ENCODE results near the gene CRIM1.
"Not testable (repeated sequence)": the region's sequence is repeated elsewhere in the genome, so short reads cannot be mapped to it uniquely, and the experiment has no call there.

The CRIM1 gene

DNA sequence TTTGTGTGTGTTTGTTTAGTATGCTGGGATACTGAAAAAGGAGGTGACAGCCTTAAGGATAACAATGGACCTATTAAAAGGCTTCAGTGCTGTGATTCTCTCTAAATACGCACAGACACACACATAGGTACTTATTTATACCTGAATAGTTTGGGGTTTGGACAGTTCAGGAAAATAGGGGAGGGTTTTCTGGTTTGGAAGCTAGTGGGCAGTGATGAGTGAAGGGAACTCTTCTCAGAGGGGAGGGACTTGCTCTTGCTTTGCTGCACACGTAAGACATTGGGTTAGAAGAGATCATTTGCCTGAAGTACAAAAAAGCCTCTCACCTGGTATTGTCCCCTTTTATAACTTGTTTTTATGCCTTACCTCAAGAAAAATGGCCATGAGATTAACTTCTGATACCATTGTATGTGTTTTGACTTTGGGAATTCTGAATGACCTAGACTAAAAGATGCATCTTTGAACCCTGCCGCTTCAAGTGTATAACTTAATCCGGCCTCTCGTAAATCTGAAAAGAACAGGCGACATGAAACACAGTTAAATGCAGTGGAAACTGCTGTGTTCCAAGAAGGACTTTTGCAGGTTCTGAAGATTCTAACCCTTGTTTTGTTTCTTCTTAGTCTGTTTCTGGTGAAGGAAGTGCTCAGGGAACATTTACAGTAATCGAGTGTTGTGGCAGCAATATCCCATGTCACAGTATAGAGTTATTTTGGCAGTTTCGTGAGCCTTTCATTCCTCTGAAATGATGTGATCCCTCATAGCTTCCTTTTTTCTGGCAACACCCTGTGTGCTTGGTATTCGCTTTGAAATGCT is 2.5 kb downstream of the CRIM1 start:
- DNase-seq (ENCODE audit: low spot score in 2 of 2): peak; percentile 52 to 84
- H3K9me3 ChIP-seq: no peaks in the 10 kb centered on the region
- H3K4me3 ChIP-seq: peak overlapping the region; percentile 61
- H3K27me3 ChIP-seq (ENCODE audit: low read depth): no peaks in the 10 kb centered on the region
- no peaks in the 10 kb centered on the region for H3K36me3 ChIP-seq (replicated peaks)
- in situ Hi-C loops (cut with MboI; ENCODE audit: low sequenced_read_pairs): loop anchor here (10.0 kb wide), 3 partner anchors 137 to 427 kb away; no protein-coding TSS in a partner anchor
- H3K4me1 ChIP-seq: peaks cover 17% of the 10 kb centered on the region

DNA sequence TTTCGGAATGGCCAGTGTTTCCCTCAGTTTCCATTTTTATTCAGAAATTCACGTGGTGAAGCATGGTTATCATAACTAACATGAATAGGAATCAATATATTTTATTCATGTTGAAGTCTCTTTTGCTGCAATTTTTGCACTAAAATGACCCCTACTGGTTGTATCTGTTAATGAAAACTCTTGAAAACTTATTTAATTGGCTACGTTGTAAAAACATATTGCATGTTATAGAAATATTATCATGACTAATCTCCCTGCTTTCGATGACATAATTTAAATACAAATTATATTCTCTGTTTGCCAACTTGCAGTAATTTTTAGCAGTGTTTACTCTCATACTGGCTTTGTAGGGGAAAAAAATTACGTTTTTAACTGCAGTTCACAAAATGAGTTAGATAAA is 3.5 kb downstream of the CRIM1 start:
- H3K9me3 ChIP-seq: no peaks in the 10 kb centered on the region
- peaks cover 17% of the 10 kb centered on the region for H3K4me1 ChIP-seq
- no peak for DNase-seq (ENCODE audit: low spot score in 2 of 2)
- no peak overlapping the region for H3K4me3 ChIP-seq
- no peaks in the 10 kb centered on the region for H3K27me3 ChIP-seq (ENCODE audit: low read depth)
- in situ Hi-C loops (cut with MboI; ENCODE audit: low sequenced_read_pairs): loop anchor here (10.0 kb wide), 3 partner anchors 136 to 426 kb away; no protein-coding TSS in a partner anchor
- H3K36me3 ChIP-seq (replicated peaks): no peaks in the 10 kb centered on the region

DNA sequence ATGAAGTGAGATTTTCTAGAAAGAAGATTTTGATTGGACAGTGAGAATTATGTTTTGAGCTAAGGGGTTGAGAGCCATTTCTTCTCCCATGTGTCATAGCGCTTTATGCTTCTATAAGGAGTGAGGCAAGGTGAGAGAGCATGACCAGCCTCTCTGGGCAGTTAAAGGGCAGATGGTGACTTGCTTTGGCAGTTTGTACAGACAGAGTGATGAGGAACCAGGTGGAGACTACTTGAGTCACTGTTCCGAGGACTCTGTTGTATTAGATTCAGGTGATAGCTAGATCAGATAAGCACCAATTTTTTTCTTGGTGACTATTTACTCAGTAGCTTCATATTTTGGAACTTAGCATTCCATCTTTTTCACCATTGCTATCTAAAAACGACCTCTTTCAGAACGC is 4.5 kb downstream of the CRIM1 start:
- no peaks in the 10 kb centered on the region for H3K27me3 ChIP-seq (ENCODE audit: low read depth)
- no peaks in the 10 kb centered on the region for H3K9me3 ChIP-seq
- in situ Hi-C loops (cut with MboI; ENCODE audit: low sequenced_read_pairs): no loop called here
- no peak overlapping the region for H3K4me3 ChIP-seq
- H3K36me3 ChIP-seq (replicated peaks): no peaks in the 10 kb centered on the region
- no peak for DNase-seq (ENCODE audit: low spot score in 2 of 2)
- peaks cover 12% of the 10 kb centered on the region for H3K4me1 ChIP-seq

DNA sequence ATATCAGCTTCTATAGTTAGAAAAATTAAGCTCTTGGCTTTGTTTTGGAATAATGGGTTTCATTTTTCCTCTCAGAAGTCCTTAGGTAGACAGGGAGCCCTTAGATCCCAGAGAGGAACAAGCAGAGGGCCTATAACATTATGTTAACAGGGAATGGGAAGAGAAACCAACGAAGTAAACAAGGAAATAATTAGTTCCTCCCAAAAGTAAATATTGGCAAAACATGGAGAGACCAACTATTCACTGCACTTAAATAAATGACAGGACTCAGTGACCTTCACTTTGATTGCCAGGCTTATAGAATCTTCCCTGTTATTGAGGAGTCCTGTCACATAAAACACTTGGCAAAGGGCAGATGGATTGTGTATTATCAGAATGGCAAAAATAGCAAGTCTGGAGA is 5.3 kb downstream of the CRIM1 start:
- H3K9me3 ChIP-seq: no peaks in the 10 kb centered on the region
- DNase-seq (ENCODE audit: low spot score in 2 of 2): no peak
- peaks cover 13% of the 10 kb centered on the region for H3K4me1 ChIP-seq
- H3K4me3 ChIP-seq: no peak overlapping the region
- in situ Hi-C loops (cut with MboI; ENCODE audit: low sequenced_read_pairs): no loop called here
- no peaks in the 10 kb centered on the region for H3K36me3 ChIP-seq (replicated peaks)
- no peaks in the 10 kb centered on the region for H3K27me3 ChIP-seq (ENCODE audit: low read depth)

DNA sequence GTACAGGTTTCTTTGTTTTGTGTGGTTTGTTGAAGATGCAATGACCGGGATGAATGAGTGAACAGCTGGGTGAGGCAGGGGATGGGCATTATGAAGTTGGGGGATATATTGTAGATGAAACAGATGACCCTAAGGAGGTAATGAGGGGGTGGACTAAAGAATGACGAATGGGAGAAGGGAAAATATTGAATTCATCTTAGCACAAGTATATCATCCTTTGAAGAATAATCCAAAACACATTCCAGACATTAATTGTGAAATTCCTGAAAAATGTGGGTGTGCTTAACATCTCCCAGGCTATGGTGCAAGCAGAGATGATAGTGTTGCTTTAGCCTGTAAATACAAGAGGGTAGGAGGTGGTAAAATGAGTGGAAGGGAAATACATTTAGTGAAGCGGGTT is 5.8 kb downstream of the CRIM1 start:
- no peaks in the 10 kb centered on the region for H3K36me3 ChIP-seq (replicated peaks)
- no peak overlapping the region for H3K4me3 ChIP-seq
- no peak for DNase-seq (ENCODE audit: low spot score in 2 of 2)
- H3K9me3 ChIP-seq: no peaks in the 10 kb centered on the region
- H3K4me1 ChIP-seq: peaks cover 18% of the 10 kb centered on the region
- in situ Hi-C loops (cut with MboI; ENCODE audit: low sequenced_read_pairs): no loop called here
- H3K27me3 ChIP-seq (ENCODE audit: low read depth): no peaks in the 10 kb centered on the region

DNA sequence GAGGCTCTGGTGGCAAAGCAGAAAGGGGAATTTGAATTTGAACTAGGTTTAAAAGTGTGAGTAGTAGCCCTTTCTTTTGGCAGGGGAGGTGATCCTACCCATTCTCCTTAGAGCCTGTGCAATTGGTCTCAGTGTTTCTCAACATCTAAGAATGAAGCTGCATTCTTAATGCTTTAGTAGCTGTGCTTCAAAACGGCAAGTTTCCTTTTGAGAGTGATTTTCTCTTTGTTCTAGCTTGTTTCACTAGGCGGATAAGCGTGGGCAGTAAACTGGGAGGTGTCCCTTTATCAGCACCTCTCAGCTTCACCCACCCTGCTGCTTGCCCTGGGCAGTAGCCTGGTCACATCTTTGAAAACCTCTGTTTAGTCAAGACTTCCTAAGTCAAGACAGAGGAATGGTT is 6.7 kb downstream of the CRIM1 start:
- in situ Hi-C loops (cut with MboI; ENCODE audit: low sequenced_read_pairs): no loop called here

DNA sequence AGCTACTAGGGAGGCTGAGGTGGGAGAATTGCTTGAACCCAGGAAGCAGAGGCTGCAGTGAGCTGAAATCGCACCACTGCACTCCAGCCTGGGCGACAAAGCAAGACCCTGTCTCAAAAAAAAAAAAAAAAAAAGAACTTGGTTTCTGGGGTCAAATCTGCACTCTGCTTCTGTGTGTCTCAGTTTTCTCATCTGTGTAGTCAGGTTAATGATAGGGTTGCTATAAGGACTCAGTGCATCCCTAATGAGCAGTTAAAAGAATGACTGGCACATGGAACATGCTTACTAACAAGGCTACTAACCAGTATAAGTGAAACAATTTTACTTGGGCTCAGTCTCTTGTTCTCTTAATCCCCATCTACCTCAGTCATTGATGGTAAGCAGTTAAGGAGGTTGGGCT is 7.5 kb downstream of the CRIM1 start:
- H3K36me3 ChIP-seq (replicated peaks); DNase-seq (ENCODE audit: low spot score in 2 of 2); in situ Hi-C loops (cut with MboI; ENCODE audit: low sequenced_read_pairs); H3K9me3 ChIP-seq; H3K4me3 ChIP-seq; H3K27me3 ChIP-seq (ENCODE audit: low read depth): not testable (repeated sequence)
- peaks cover 35% of the 10 kb centered on the region for H3K4me1 ChIP-seq

More for the DNA sequence above, 6.7 kb downstream of the CRIM1 start:
- no peaks in the 10 kb centered on the region for H3K36me3 ChIP-seq (replicated peaks)
- H3K4me3 ChIP-seq: no peak overlapping the region
- H3K4me1 ChIP-seq: peaks cover 27% of the 10 kb centered on the region
- no peaks in the 10 kb centered on the region for H3K9me3 ChIP-seq
- no peaks in the 10 kb centered on the region for H3K27me3 ChIP-seq (ENCODE audit: low read depth)
- no peak for DNase-seq (ENCODE audit: low spot score in 2 of 2)

DNA sequence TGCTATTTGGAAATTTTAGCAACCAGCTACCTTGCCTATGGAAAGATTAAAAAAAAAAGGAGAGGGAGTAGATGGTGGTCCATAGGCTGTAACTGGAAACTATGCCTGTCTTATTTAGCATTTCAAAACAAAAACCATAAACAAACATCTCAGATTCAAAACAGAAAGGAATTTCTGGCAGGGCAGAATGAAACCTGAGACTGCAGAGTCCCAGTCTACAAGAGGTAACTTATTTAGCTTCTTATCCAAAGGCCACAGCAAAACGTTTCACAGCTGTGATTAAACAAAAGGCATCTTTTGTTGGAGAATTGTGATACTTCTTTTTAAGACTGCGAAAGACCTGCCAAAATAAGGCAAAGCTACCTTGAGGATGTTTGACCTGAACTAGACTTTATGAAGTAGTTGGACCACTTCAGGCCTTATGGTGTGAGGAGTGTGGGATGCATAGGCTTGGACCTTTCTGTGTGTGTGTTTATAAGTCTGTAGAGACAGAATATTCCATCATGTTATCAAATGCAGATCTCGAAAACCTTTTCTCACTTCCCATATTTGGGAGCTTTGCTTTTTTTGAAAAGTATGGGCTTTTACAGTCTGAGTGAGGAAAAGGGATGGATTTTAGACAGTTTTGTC is 11.0 kb downstream of the CRIM1 start:
- Histone ChIP-seq H3K36me3 (replicated peaks) (no peaks in the 10 kb centered on the region), H3K9me3 (no peaks in the 10 kb centered on the region), H3K4me3 (no peak overlapping the region), H3K4me1 (peaks cover 50% of the 10 kb centered on the region), H3K27me3 (ENCODE audit: low read depth) (no peaks in the 10 kb centered on the region)
- DNase-seq (ENCODE audit: low spot score in 2 of 2): peak; percentile 38 to 84
- in situ Hi-C loops (cut with MboI; ENCODE audit: low sequenced_read_pairs): no loop called here

DNA sequence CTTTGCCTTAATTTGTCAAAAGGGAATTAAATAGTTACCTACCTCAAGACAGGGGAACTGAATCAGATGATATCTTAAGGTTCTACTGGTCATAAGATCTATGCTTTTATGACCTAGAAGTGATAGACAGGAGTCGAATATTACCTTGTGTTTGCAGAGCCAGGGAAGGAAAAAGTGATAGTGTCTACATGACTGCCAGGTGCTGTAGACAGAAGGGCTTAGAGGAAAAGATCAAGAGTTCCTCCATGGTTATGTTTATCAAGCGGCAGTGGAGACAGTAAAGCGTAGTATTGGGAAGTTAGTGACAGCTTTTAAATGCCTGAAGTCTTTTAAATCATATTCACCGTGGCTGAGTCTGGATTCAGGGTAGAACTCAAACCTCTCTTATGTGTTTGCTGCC is 11.9 kb downstream of the CRIM1 start:
- no peak for DNase-seq (ENCODE audit: low spot score in 2 of 2)
- in situ Hi-C loops (cut with MboI; ENCODE audit: low sequenced_read_pairs): no loop called here

DNA sequence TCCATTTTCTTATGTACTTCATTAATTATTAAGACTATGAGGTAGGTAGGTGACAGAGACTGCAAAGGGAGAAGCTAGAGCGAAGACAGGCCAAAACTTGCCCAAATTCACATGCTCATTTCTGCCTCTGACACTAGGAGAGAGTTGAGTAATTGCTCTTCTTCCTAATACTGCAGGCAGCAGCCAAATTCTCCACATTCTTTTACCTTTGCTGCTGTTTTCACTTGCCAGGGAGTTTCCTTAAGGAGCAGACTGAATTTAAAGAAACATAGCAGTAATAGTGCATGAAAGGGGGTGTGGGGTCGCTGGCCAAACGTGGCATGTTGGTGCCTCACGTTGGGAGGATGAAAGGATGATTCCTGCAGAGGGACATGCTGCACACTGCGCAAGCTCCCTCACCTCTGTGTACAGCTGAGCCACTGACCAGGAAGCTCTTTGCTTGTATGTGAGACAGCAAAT is 12.3 kb downstream of the CRIM1 start:
- in situ Hi-C loops (cut with MboI; ENCODE audit: low sequenced_read_pairs): no loop called here
- H3K4me3 ChIP-seq: no peak overlapping the region
- H3K4me1 ChIP-seq: peaks cover 58% of the 10 kb centered on the region

More for the DNA sequence above, 11.9 kb downstream of the CRIM1 start:
- Histone ChIP-seq H3K27me3 (ENCODE audit: low read depth) (no peaks in the 10 kb centered on the region), H3K9me3 (no peaks in the 10 kb centered on the region), H3K4me1 (peaks cover 54% of the 10 kb centered on the region), H3K4me3 (no peak overlapping the region), H3K36me3 (replicated peaks) (no peaks in the 10 kb centered on the region)

DNA sequence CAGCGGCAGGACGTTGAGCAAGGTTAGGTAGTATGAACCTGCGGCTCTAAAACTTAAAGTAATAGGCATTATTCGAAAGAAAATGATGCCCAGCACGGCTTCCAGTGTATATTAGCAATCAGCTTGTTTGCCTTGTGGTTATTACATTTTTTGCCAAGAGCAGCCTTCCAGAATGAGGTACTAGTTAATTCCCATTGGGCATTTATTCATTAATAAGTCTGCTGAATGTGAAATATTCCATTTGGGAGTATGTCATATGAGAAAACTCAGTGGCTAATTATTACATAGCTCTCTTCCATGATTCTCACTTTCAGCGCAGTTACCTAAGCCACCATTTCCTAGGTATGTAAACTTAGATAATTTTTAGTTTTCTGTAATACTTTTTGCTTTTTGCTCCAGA is 12.9 kb downstream of the CRIM1 start:
- Histone ChIP-seq H3K4me3 (no peak overlapping the region), H3K36me3 (replicated peaks) (no peaks in the 10 kb centered on the region), H3K27me3 (ENCODE audit: low read depth) (no peaks in the 10 kb centered on the region), H3K4me1 (peaks cover 63% of the 10 kb centered on the region), H3K9me3 (no peaks in the 10 kb centered on the region)
- in situ Hi-C loops (cut with MboI; ENCODE audit: low sequenced_read_pairs): no loop called here
- no peak for DNase-seq (ENCODE audit: low spot score in 2 of 2)

More for the DNA sequence above, 12.3 kb downstream of the CRIM1 start:
- Histone ChIP-seq H3K27me3 (ENCODE audit: low read depth) (no peaks in the 10 kb centered on the region), H3K9me3 (no peaks in the 10 kb centered on the region), H3K36me3 (replicated peaks) (no peaks in the 10 kb centered on the region)
- peak in 1 of 2 experiments; percentile 35 for DNase-seq (ENCODE audit: low spot score in 2 of 2)

DNA sequence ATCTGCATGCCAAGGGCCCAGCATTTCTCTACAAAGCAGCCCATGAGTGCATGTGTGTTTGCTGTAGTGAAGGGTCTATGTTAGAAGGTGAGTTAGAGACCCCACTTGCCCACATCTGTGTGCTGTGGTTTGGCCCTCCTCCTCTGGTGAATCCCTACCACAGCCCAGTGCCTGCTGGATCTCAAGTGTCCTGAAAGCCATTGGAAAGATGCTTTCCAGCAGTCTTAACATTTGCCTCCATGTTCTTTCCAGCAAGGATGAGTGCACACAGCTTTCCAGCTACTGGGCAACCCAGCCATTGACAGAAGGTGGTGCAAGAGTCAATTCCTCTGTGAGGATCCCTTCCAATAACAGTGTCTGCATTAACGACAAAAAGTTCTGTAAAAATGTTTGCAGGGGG is 13.6 kb downstream of the CRIM1 start:
- no peaks in the 10 kb centered on the region for H3K36me3 ChIP-seq (replicated peaks)
- in situ Hi-C loops (cut with MboI; ENCODE audit: low sequenced_read_pairs): no loop called here
- H3K27me3 ChIP-seq (ENCODE audit: low read depth): no peaks in the 10 kb centered on the region
- H3K9me3 ChIP-seq: no peaks in the 10 kb centered on the region
- peaks cover 69% of the 10 kb centered on the region for H3K4me1 ChIP-seq
- H3K4me3 ChIP-seq: no peak overlapping the region
- no peak for DNase-seq (ENCODE audit: low spot score in 2 of 2)

DNA sequence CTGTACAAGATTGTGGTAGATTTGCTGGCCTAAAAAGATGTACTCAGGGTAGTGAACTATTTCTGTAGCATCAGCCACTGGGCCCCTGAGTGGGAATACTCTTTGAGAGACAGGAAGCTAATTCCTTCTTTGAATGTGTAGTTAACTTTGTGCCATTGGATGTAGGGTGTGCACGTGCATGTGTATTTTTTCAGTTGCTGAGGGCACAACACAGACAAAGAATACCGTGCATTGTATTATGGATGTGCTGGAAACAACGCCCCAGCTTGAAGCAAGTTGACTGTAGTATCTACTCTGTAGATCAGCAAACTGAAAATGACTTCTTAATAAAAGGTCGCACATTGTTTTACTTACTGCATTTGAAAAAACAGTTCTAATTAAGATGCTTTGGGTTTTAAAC is 14.1 kb downstream of the CRIM1 start:
- H3K27me3 ChIP-seq (ENCODE audit: low read depth): no peaks in the 10 kb centered on the region
- H3K9me3 ChIP-seq: no peaks in the 10 kb centered on the region
- in situ Hi-C loops (cut with MboI; ENCODE audit: low sequenced_read_pairs): no loop called here
- peaks cover 72% of the 10 kb centered on the region for H3K4me1 ChIP-seq
- H3K4me3 ChIP-seq: no peak overlapping the region
- no peak for DNase-seq (ENCODE audit: low spot score in 2 of 2)
- no peaks in the 10 kb centered on the region for H3K36me3 ChIP-seq (replicated peaks)

DNA sequence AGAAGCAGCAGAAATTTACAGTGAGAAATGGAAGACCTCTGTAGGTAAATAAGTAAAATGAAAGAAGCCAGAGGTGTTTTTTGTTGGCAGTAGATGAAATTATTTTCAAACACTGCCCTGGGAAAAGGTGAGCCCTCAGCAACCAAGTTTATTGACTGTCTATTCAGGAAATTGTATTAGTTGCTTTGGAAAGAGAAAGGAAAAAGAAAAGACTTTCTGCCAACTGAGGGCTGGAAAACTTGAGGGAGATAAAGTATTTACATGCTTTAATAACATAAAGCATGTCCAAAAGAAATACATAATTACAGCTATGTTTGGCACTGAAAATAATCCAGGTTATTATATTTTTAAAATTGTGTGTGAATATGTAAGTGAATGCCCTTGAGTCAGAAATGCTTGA is 14.7 kb downstream of the CRIM1 start:
- H3K27me3 ChIP-seq (ENCODE audit: low read depth): no peaks in the 10 kb centered on the region
- in situ Hi-C loops (cut with MboI; ENCODE audit: low sequenced_read_pairs): no loop called here

More for the DNA sequence above, 14.7 kb downstream of the CRIM1 start:
- DNase-seq (ENCODE audit: low spot score in 2 of 2): no peak
- Histone ChIP-seq H3K4me1 (peaks cover 72% of the 10 kb centered on the region), H3K4me3 (no peak overlapping the region), H3K9me3 (no peaks in the 10 kb centered on the region), H3K36me3 (replicated peaks) (no peaks in the 10 kb centered on the region)
